Endothelial cell of umbilical vein (primary cell): ENCODE data around the gene GNAL.

Experiments used
- EZH2 ChIP-seq: IDR thresholded peaks from 2 replicates; pipeline ENCODE4 v1.6.1; 2012; ENCODE audit warnings: borderline replicate concordance, low read depth, mild to moderate bottlenecking, moderate library complexity, low read length, inconsistent platforms; ENCODE audit not compliant: severe bottlenecking
- FOS ChIP-seq: IDR thresholded peaks from 2 replicates; pipeline ENCODE4 v1.6.1; 2011; ENCODE audit warnings: mild to moderate bottlenecking, low read length, moderate library complexity, borderline replicate concordance; ENCODE audit not compliant: insufficient read depth
- GATA2 ChIP-seq: IDR thresholded peaks from 2 replicates; pipeline ENCODE4 v1.7.0; 2011; ENCODE audit warnings: low read depth, mild to moderate bottlenecking, moderate library complexity, mixed read lengths, low read length; ENCODE audit not compliant: insufficient read length, insufficient read depth
- JUN ChIP-seq: IDR thresholded peaks from 2 replicates; pipeline ENCODE4 v1.6.1; 2011; ENCODE audit warnings: borderline replicate concordance, low read depth; ENCODE audit not compliant: insufficient read length, insufficient read depth
- MYC ChIP-seq: IDR thresholded peaks from one replicate; pipeline ENCODE4 v1.6.1; 2011; ENCODE audit warnings: mild to moderate bottlenecking, low read depth, low read length
- POLR2A ChIP-seq: IDR thresholded peaks from 2 replicates; pipeline ENCODE4 v1.6.1; 2012; ENCODE audit warnings: low read depth, mild to moderate bottlenecking, control low read depth, low read length
- POLR2AphosphoS5 ChIP-seq: IDR thresholded peaks from 2 replicates; pipeline ENCODE4 v1.6.1; 2012; ENCODE audit warnings: low read depth, mild to moderate bottlenecking, control low read depth, low read length, moderate library complexity; ENCODE audit not compliant: insufficient read depth
- TF ChIP-seq, protein P1 (sequence below), 2 donors: IDR thresholded peaks; 1 replicate in 1 of 2; 2 replicates in 1 of 2; pipeline ENCODE4 v1.5.1; 2011; ENCODE audit warnings: low read length in 2 of 2, mild to moderate bottlenecking in 2 of 2, moderate library complexity in 2 of 2, control low read depth in 1 of 2, inconsistent platforms in 1 of 2, low read depth in 1 of 2; ENCODE audit not compliant: insufficient read depth in 1 of 2; ENCODE audit errors: extremely low read depth in 1 of 2
- TF ChIP-seq, protein P2 (sequence below): IDR thresholded peaks from 2 replicates; pipeline ENCODE4 v1.6.1; 2011; ENCODE audit not compliant: insufficient read depth, insufficient read length

DNA sequence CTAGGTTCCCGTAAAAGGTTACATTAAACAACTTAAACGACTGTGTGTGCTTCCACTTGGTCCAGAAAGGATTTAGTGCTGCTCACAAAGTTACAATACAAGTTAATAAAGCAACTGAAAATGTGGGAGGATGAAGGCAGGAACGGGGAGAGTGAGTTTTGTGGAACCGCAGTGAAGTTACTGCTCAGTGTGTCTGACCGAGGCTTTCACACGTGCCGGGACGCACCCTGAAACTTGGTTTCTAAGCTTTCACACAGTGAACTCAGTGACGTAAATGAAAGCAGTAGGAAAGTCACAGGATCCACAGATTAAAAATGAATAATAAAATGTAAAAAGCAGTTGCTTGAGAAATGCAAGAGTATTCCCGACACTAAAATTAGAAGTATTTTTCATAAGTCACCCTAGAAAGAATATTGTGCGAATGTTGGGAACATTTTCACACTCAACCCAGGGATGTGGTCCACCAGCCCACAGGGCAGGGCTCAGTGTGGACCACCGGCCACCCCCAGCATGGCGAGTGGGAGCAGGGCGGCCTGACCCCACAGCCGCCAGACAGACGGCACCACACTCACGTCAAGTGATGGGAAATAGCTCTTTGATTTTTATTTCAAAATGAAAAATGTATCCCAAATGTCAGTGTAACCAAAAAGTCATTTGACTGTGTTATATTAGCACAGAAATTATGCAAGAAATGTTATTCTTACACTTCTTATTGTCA is 129.6 kb downstream of the GNAL start:
- TF ChIP-seq, protein P1, sequence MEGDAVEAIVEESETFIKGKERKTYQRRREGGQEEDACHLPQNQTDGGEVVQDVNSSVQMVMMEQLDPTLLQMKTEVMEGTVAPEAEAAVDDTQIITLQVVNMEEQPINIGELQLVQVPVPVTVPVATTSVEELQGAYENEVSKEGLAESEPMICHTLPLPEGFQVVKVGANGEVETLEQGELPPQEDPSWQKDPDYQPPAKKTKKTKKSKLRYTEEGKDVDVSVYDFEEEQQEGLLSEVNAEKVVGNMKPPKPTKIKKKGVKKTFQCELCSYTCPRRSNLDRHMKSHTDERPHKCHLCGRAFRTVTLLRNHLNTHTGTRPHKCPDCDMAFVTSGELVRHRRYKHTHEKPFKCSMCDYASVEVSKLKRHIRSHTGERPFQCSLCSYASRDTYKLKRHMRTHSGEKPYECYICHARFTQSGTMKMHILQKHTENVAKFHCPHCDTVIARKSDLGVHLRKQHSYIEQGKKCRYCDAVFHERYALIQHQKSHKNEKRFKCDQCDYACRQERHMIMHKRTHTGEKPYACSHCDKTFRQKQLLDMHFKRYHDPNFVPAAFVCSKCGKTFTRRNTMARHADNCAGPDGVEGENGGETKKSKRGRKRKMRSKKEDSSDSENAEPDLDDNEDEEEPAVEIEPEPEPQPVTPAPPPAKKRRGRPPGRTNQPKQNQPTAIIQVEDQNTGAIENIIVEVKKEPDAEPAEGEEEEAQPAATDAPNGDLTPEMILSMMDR (IDR thresholded peaks at IDR 0.05; ENCODE audit: extremely low read depth in 1 of 2, insufficient read depth in 1 of 2, low read depth in 1 of 2, low read length in 2 of 2), result no peak
- no peak for TF ChIP-seq JUN
- TF ChIP-seq, protein P2, sequence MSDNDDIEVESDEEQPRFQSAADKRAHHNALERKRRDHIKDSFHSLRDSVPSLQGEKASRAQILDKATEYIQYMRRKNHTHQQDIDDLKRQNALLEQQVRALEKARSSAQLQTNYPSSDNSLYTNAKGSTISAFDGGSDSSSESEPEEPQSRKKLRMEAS, result no peak
- TF ChIP-seq EZH2, result no peak
- TF ChIP-seq POLR2AphosphoS5, result no peak
- TF ChIP-seq MYC, result no peak
- TF ChIP-seq POLR2A, result no peak
- TF ChIP-seq FOS, result no peak
- TF ChIP-seq GATA2, result no peak
